ENCODE data around the gene FAM13B.

The FAM13B gene

DNA sequence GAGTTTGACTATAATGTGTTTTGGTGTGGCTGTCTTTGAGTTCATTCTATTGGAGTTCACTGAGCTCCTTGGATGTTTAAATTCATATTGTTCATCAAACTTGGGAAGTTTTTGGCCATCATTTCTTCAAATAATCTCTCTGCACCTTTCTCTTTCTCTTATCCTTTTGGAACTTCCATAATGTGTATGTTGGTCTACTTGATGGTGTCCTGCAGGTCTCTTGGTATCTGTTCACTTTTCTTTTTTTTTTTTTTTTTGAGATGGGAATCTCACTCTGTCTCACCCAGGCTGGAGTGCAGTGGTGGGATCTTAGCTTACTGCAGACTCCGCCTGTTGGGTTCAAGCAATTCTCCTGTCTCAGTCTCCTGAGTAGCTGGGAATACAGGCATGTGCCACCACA is 116.0 kb downstream of the FAM13B start:
- no peak for TF ChIP-seq CTCF (IDR thresholded peaks at IDR 0.05)

DNA sequence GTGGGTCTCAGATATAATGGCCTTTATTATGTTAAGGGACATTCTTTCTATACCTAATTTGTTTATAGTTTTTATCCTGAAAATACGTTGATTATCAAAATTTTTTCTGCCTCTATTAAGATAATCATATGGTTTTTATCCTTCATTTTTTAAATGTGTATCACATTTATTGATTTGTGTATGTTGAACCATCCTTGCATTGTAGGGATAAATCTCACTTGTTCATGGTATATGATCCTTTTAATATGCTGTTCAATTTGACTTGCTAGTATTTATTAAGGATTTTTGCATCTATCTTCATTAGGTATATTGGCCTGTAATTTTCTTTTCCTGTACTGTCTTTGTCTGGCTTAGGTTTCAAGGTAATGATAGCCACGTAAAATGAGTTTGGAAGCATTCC is 118.1 kb downstream of the FAM13B start:
- TF ChIP-seq CTCF (IDR thresholded peaks at IDR 0.05), result no peak

DNA sequence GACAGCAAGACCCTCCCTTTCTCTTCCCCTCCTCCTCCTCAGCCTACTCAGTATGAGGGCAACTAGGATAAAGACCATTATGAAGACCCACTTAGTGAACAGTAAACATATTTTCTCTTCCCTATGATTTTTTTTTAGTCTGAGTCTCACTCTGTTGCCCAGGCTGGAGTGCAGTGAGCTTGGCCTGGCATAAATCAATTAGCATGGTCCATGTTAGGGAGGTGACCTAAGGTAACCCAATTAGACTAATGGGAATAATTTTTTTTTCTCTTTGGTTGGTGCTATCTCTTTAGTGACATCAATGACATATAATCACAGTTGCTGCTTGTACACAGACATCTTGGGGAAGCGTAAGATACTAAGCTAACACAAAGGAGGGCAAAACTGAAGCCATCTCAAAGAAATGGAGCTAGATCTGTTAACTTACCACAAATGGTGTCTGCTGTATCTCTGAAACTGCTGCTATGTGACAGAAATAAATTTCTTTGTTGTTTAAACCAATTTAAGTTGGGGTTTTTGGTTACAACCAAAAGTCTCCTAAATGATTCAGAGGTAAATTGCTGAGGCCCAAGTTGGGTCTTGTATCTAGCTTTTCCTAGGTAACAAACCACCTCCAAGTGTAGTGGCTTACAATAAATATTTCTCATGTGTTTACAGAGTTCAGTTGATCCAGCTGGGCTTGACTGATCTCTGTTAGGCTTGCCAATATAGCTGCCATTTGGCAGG is 130.3 kb downstream of the FAM13B start:
- TF ChIP-seq CTCF (IDR thresholded peaks at IDR 0.05), result no peak

- no peak for TF ChIP-seq CTCF (IDR thresholded peaks at IDR 0.05)
Measured at GRCh38 chr5:137901011-137901817, 131.7 kb downstream of the FAM13B start.

DNA sequence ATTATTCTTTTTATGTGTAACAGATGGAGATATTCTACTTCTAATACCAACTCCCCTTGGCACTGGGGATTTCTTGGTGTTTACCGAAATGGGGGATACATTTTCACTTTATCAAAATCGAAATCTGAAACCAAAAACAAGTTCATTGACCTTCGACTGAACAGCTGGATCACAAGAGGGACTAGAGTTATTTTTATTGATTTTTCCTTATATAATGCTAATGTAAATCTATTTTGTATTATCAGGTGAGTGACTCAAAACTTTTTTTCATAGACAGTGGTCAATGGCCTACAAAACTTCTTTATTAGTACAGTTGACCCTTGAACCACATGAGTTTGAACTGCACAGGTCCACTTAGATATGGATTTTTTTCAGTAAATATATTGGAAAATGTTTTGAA is 133.4 kb downstream of the FAM13B start:
- TF ChIP-seq CTCF (IDR thresholded peaks at IDR 0.05), result no peak

GRCh38 chr5:137896560-137896959 is 136.3 kb downstream of the FAM13B start:
- no peak for TF ChIP-seq CTCF (IDR thresholded peaks at IDR 0.05)

- TF ChIP-seq CTCF (IDR thresholded peaks at IDR 0.05), result no peak
Measured at GRCh38 chr5:137894586-137894985, 138.3 kb downstream of the FAM13B start.

Measured in LNCAP (cell line).